Upper lobe of right lung (tissue), 1 donor: ENCODE results near the gene NAT16. TPM values are rescaled to one million over a fixed set of nuclear protein-coding genes. Genes with fewer than 3 reads are reported as not detected.
"Not testable (repeated sequence)": the region's sequence is repeated elsewhere in the genome, so short reads cannot be mapped to it uniquely, and the experiment has no call there.

ENCODE experiments used
- ATAC-seq: fragments of 200-7000 bp; cut with Tn5 transposase; one replicate; pipeline ENCODE4 v1.9.1; 2020; ENCODE audit warnings: mild to moderate bottlenecking, moderate library complexity
- DNase-seq: peaks from one replicate; pipeline ENCODE4 v3.0.0-alpha.2; 2020
- H3K27ac ChIP-seq: fragments of 200-600 bp; one replicate; pipeline ENCODE4 v1.8.0; 2022
- H3K27me3 ChIP-seq: fragments of 200-600 bp; one replicate; pipeline ENCODE4 v1.8.0; 2022; ENCODE audit warnings: mild to moderate bottlenecking
- H3K36me3 ChIP-seq: fragments of 200-600 bp; one replicate; pipeline ENCODE4 v1.8.0; 2022
- H3K4me1 ChIP-seq: fragments of 200-600 bp; one replicate; pipeline ENCODE4 v1.8.0; 2022
- H3K4me3 ChIP-seq: fragments of 200-600 bp; one replicate; pipeline ENCODE4 v1.8.0; 2022; ENCODE audit warnings: mild to moderate bottlenecking
- H3K9me3 ChIP-seq: fragments of 200-600 bp; one replicate; pipeline ENCODE4 v1.8.0; 2022
- intact Hi-C: fragments of 100-400 bp; cut with DNase I; formaldehyde crosslinking; loops from one replicate; pipeline ENCODE4 v1.11.0; 2022
- total RNA-seq: library from RNA; stranded (reverse); fragmentation: NEBNext Ultra II Directional; extraction: Animal tissue kit (Norgen Biotek cat#: 25700); gene quantifications from one replicate; pipeline ENCODE4 v1.2.1, GENCODE V29; 2021
- TF ChIP-seq, protein P1 (sequence below): fragments of 200-600 bp; IDR thresholded peaks from one replicate; pipeline ENCODE4 v1.8.0; 2022; ENCODE audit warnings: antibody characterized with exemption
- donor health status: DM: no; HTN: yes; CAD: no; lungs with severe emphysema.

NAT16 gene
- total RNA-seq, 1 donor from 2014 or later: not detected

DNA sequence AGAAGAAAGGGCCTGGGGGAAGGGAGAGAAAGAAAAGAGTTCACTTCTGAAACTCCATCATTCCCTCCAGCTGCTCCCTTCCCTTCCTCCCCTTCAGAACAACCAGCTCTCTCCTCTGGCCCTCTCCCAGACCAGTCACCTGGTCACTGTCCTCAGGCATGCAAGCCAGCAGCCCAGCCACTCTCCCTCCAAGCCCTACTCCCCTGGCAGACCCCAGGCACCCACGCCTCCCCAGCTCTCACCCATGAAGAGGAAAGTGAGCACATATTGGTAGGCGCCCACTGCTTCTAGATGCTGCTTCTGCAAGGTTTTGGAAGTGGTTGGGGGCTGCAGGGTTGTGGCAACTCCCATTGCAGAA is 20.4 kb upstream of the NAT16 start:
- Histone ChIP-seq H3K4me3 (no peak overlapping the region), H3K36me3 (no peaks in the 10 kb centered on the region), H3K27ac (no peak overlapping the region), H3K4me1 (peaks cover 6% of the 10 kb centered on the region), H3K9me3 (no peaks in the 10 kb centered on the region), H3K27me3 (peaks cover 48% of the 10 kb centered on the region)
- DNase-seq (no peak), ATAC-seq (no peak)
- TF ChIP-seq, protein P1, sequence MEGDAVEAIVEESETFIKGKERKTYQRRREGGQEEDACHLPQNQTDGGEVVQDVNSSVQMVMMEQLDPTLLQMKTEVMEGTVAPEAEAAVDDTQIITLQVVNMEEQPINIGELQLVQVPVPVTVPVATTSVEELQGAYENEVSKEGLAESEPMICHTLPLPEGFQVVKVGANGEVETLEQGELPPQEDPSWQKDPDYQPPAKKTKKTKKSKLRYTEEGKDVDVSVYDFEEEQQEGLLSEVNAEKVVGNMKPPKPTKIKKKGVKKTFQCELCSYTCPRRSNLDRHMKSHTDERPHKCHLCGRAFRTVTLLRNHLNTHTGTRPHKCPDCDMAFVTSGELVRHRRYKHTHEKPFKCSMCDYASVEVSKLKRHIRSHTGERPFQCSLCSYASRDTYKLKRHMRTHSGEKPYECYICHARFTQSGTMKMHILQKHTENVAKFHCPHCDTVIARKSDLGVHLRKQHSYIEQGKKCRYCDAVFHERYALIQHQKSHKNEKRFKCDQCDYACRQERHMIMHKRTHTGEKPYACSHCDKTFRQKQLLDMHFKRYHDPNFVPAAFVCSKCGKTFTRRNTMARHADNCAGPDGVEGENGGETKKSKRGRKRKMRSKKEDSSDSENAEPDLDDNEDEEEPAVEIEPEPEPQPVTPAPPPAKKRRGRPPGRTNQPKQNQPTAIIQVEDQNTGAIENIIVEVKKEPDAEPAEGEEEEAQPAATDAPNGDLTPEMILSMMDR: no peak
- intact Hi-C loops: no loop called here

DNA sequence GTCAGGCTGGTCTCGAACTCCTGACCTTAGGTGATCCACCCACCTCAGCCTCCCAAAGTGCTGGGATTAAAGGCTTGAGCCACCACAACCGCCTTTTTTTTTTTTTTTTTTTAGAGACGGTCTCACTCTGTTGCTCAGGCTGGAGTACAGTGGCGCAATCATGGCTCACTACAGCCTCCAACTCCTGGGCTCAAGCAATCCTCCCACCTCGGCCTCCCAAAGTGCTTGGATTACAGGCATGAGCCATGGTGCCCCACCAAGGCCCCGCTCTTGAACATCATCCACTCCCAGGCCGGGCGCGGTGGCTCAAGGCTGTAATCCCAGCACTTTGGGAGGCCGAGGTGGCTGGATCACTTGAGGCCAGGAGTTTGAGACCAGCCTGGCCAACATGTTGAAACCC is 19.4 kb upstream of the NAT16 start:
- H3K4me3 ChIP-seq, H3K36me3 ChIP-seq, H3K9me3 ChIP-seq, DNase-seq, H3K4me1 ChIP-seq, intact Hi-C loops, ATAC-seq, H3K27ac ChIP-seq: not testable (repeated sequence)
- H3K27me3 ChIP-seq: peaks cover 48% of the 10 kb centered on the region

DNA sequence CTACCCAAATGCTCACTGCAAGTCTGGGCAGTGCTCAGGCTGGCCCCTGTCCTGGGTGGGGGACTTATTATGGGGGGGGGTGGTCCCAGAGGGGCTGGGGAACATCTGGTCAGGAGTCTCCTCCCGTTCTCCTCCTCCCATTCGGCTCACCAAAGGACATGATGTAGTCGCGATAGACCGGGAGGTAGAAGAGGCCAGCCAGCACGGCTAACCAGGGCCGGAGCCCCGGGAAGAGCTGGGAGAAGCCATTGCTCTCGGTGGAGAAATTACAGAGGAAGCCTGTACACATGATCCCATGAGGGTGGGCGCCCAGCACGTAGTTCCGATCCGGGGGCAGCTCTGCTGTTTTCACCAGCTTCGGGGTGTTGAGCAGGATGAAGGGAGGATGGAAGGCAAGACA is 18.4 kb upstream of the NAT16 start:
- Histone ChIP-seq H3K4me3 (no peak overlapping the region), H3K27ac (no peak overlapping the region), H3K4me1 (peaks cover 6% of the 10 kb centered on the region), H3K36me3 (no peaks in the 10 kb centered on the region), H3K27me3 (peaks cover 48% of the 10 kb centered on the region), H3K9me3 (no peaks in the 10 kb centered on the region)
- TF ChIP-seq, protein P1: no peak
- ATAC-seq: no peak
- intact Hi-C loops: no loop called here
- DNase-seq: no peak

DNA sequence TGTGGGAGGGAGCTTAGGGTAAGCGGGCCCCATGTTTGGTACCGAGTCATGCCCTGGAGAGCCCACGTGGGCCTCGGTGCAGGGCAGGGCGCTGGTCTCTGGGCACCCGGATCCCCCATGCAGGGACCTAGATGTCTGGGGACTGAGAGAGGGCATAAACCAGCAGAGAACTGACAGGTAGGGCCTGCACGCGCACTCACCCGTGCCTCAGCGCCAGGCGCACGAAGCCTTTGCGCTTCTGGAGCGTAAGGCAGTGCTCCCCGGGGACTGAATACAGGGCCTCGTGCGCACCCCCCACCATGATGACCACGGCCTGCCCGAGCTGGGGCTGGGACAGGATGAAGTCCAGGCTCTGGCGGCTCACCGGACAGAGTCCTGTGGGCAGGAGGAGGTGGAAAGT is 17.9 kb upstream of the NAT16 start:
- peaks cover 44% of the 10 kb centered on the region for H3K27me3 ChIP-seq
- TF ChIP-seq, protein P1: no peak
- no peaks in the 10 kb centered on the region for H3K9me3 ChIP-seq
- peaks cover 6% of the 10 kb centered on the region for H3K4me1 ChIP-seq
- H3K4me3 ChIP-seq: no peak overlapping the region
- ATAC-seq: no peak
- no peaks in the 10 kb centered on the region for H3K36me3 ChIP-seq
- intact Hi-C loops: no loop called here
- no peak overlapping the region for H3K27ac ChIP-seq
- DNase-seq: no peak

DNA sequence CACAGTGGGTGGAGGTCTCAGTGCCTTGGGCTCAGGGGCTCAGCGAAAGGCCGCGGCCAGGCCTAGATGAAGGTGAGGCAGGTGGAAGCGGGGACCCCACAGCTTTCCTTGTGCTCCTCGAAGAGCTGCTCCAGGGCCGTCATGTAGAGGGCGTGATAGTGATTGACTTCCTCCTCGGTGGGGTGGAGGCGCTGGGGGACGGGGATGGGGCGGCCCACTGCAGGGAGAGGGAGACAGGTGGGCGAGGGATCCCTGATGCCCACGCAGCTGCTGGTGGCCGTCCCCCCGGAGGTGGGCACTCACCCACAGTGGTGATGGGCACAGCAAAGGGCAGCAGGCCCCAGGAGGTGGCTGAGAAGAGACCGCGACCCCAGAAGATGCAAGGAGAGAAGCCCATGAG is 15.8 kb upstream of the NAT16 start:
- TF ChIP-seq, protein P1: no peak
- ATAC-seq: no peak

DNA sequence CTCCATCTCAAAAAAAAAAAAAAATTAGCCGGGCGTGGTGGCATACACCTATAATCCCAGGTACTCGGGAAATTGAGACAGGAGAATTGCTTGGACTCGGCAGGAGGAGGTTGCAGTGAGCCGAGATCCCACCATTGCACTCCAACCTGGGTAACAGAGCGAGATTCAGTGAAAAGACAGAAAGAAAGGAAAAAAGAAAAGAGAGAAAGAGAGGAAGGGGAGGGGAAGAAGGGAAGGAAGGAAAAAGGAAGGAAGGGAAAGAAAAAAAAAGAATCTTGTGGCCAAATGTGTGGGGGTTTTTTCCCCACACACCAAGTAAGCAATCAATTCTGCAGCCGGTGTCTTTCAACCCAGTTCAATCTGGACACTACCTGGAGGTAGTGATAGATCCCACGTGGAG is 9.0 kb upstream of the NAT16 start:
- Histone ChIP-seq H3K4me1 (no peaks in the 10 kb centered on the region), H3K27me3 (peaks cover 9% of the 10 kb centered on the region), H3K27ac (no peak overlapping the region), H3K36me3 (no peaks in the 10 kb centered on the region), H3K9me3 (no peaks in the 10 kb centered on the region), H3K4me3 (no peak overlapping the region)
- DNase-seq: no peak
- TF ChIP-seq, protein P1: no peak
- intact Hi-C loops: no loop called here
- ATAC-seq: no peak

More for the DNA sequence above, 15.8 kb upstream of the NAT16 start:
- no peak overlapping the region for H3K4me3 ChIP-seq
- H3K27ac ChIP-seq: no peak overlapping the region
- intact Hi-C loops: no loop called here
- no peak for DNase-seq
- H3K27me3 ChIP-seq: peaks cover 22% of the 10 kb centered on the region
- no peaks in the 10 kb centered on the region for H3K4me1 ChIP-seq
- no peaks in the 10 kb centered on the region for H3K36me3 ChIP-seq
- no peaks in the 10 kb centered on the region for H3K9me3 ChIP-seq
